Measurements from ENCODE around the gene OTULINL. TPM values are rescaled to one million over a fixed set of nuclear protein-coding genes. Genes with fewer than 3 reads are reported as not detected.

Gene OTULINL
- total and polyA plus RNA-seq, 2 of the 8 experiments (the other 6 are each of a cell fraction or from before 2014, with no cell fraction given), result 3.1 to 8.3 TPM

GRCh38 chr5:14568333-14568732, 13.3 kb upstream of the OTULINL start:
- FAIRE-seq, result no peak
- TF ChIP-seq KDM4A (IDR thresholded peaks at IDR 0.05; ENCODE audit: low read depth, low read length, severe bottlenecking), result no peak
- no peak for TF ChIP-seq POU5F1 (IDR thresholded peaks at IDR 0.05; ENCODE audit: low read depth, low read length)
- TF ChIP-seq SP1 (IDR thresholded peaks at IDR 0.05; ENCODE audit: low read depth, low read length), result no peak
- no peak for TF ChIP-seq GTF2F1 (IDR thresholded peaks at IDR 0.05; ENCODE audit: borderline replicate concordance, low read depth, low read length)
- TF ChIP-seq SIX5 (IDR thresholded peaks at IDR 0.05; ENCODE audit: low read depth, low read length), result no peak
- TF ChIP-seq TAF1 (IDR thresholded peaks at IDR 0.05; ENCODE audit: low read depth, low read length), result no peak
- TF ChIP-seq SIN3A (conservative IDR thresholded peaks at IDR 0.05 in 1 of 2, IDR thresholded peaks at IDR 0.05 in 1 of 2; ENCODE audit: low read depth in 1 of 2, low read length in 2 of 2), result no peak
- no peak for TF ChIP-seq TEAD4 (IDR thresholded peaks at IDR 0.05; ENCODE audit: low read depth, low read length)
- TF ChIP-seq MAX (IDR thresholded peaks at IDR 0.05), result no peak
- no peak for TF ChIP-seq PHF8 (conservative IDR thresholded peaks at IDR 0.05; ENCODE audit: low read depth, low read length)
- TF ChIP-seq BACH1 (IDR thresholded peaks at IDR 0.05; ENCODE audit: low read length), result no peak
- no peak for TF ChIP-seq RBBP5 (IDR thresholded peaks at IDR 0.05; ENCODE audit: borderline replicate concordance, low read depth, low read length)
- no peak for TF ChIP-seq CHD2 (IDR thresholded peaks at IDR 0.05; ENCODE audit: low read length)
- no peak for TF ChIP-seq CTBP2 (IDR thresholded peaks at IDR 0.05; ENCODE audit: borderline replicate concordance, insufficient read depth, insufficient read length, low read length)
- TF ChIP-seq RFX5 (IDR thresholded peaks at IDR 0.05; ENCODE audit: borderline replicate concordance, low read depth, low read length), result no peak
- Histone ChIP-seq H3K27ac (ENCODE audit: low read depth, low read length) (no peak overlapping the region), H4K20me1 (replicated peaks in 1 of 2; ENCODE audit: control insufficient read depth in 1 of 2, insufficient read depth in 2 of 2, low read length in 2 of 2) (no peaks in the 10 kb centered on the region), H4K8ac (ENCODE audit: extremely low read depth, insufficient read depth, low read length) (no peak overlapping the region), H3K79me2 (ENCODE audit: control insufficient read depth in 1 of 2, insufficient read depth in 2 of 2, low read length in 2 of 2) (no peaks in the 10 kb centered on the region), H2BK120ac (replicated peaks; ENCODE audit: low read depth, low read length) (no peak overlapping the region), H2BK20ac (ENCODE audit: low read length) (no peak overlapping the region), H3K9me3 (ENCODE audit: insufficient read depth in 2 of 2, low read depth in 1 of 2, low read length in 1 of 2) (peaks cover 0 to 3% of the 10 kb centered on the region in 2 experiments; a peak in 1 of 4 replicates), H2BK12ac (ENCODE audit: low read depth, low read length) (no peak overlapping the region), H3K27me3 (replicated peaks in 1 of 4; ENCODE audit: control insufficient read depth in 3 of 4, extremely low read depth in 1 of 4, insufficient read depth in 3 of 4, low read length in 3 of 4) (no peaks in the 10 kb centered on the region), H3K9ac (replicated peaks in 1 of 4; ENCODE audit: extremely low read depth in 1 of 4, low read depth in 3 of 4, low read length in 3 of 4) (no peak overlapping the region), H4K5ac (ENCODE audit: insufficient read length, low read depth, low read length) (no peak overlapping the region), H3K36me3 (ENCODE audit: control insufficient read depth in 2 of 4, insufficient read depth in 4 of 4, low read length in 3 of 4) (no peaks in the 10 kb centered on the region), H3K23ac (ENCODE audit: insufficient read length) (no peak overlapping the region), H3K56ac (replicated peaks; ENCODE audit: insufficient read length, low read depth, low read length) (no peak overlapping the region), H3K79me1 (ENCODE audit: low read depth, low read length) (no peaks in the 10 kb centered on the region), H2BK15ac (ENCODE audit: low read length) (no peak overlapping the region), H3K23me2 (ENCODE audit: low read depth, low read length) (no peaks in the 10 kb centered on the region), H2AFZ (ENCODE audit: low read length) (no peak overlapping the region), H3K4me3 (ENCODE audit: extremely low read depth in 1 of 4, insufficient read depth in 2 of 4, low read depth in 3 of 4, low read length in 4 of 4) (no peak overlapping the region), H4K91ac (replicated peaks; ENCODE audit: insufficient read length, low read length) (no peak overlapping the region), H3K14ac (ENCODE audit: insufficient read length) (no peak overlapping the region), H3K18ac (ENCODE audit: extremely low read depth, low read length) (no peak overlapping the region), H3K4me2 (ENCODE audit: insufficient read depth in 1 of 2, low read depth in 2 of 2, low read length in 2 of 2) (no peak overlapping the region), H3K4me1 (replicated peaks in 1 of 4; ENCODE audit: control insufficient read depth in 3 of 4, insufficient read depth in 4 of 4, low read length in 3 of 4) (no peaks in the 10 kb centered on the region), H2AK5ac (ENCODE audit: low read depth, low read length) (no peak overlapping the region), H2BK5ac (ENCODE audit: low read depth, low read length) (no peak overlapping the region), H3K4ac (replicated peaks; ENCODE audit: insufficient read length, low read depth, low read length) (no peak overlapping the region)
- ChIA-PET POLR2A (ENCODE audit: partially characterized antibody) (interaction anchor here (1.0 kb wide), 1 partner anchor 10 kb away, joined by 3 read pairs; no protein-coding TSS in a partner anchor), CTCF (ENCODE audit: partially characterized antibody) (interaction anchor here (1.8 kb wide), 1 partner anchor 81 kb away, joined by 6 read pairs; no protein-coding TSS in a partner anchor)
- 91% methylated on average over 1 of the region's 1 CpG; no CpG with 5 or more reads in 1 of the 2 experiments for WGBS, 2 experiments (ENCODE audit: extremely low coverage in 1 of 2, insufficient coverage in 1 of 2, insufficient read length in 1 of 2, insufficient replicate concordance in 2 of 2, low coverage in 1 of 2, low lambda C conversion rate in 2 of 2, missing lambda C conversion rate in 1 of 2)
- no peak for DNase-seq (ENCODE audit: low read depth in 1 of 2, low spot score in 2 of 2)

All from H1 (cell line).